Adrenal gland (tissue), 5 donors: ENCODE results near the gene TRIM72.

Experiments
- POLR2A ChIP-seq, 2 donors: fragments of 450-650 bp; IDR thresholded peaks; one replicate each; pipeline ENCODE4 v1.6.1; 2017; ENCODE audit warnings: antibody characterized with exemption in 2 of 2, mild to moderate bottlenecking in 2 of 2, moderate library complexity in 1 of 2
- TF ChIP-seq, protein P1 (sequence below), 6 experiments: fragments of 450-650 bp in 4 of 6; fragments of 200-600 bp in 2 of 6; sonication (generic) in 1 of 6; IDR thresholded peaks; 1 replicate in 5 of 6; 2 replicates in 1 of 6; pipeline versions ENCODE4 v1.5.1 to v1.8.0; 2016 to 2021; ENCODE audit warnings: antibody characterized with exemption in 6 of 6, mild to moderate bottlenecking in 2 of 6, moderate library complexity in 1 of 6
- donor health status: DM: no; HTN: no; CAD: no.

DNA sequence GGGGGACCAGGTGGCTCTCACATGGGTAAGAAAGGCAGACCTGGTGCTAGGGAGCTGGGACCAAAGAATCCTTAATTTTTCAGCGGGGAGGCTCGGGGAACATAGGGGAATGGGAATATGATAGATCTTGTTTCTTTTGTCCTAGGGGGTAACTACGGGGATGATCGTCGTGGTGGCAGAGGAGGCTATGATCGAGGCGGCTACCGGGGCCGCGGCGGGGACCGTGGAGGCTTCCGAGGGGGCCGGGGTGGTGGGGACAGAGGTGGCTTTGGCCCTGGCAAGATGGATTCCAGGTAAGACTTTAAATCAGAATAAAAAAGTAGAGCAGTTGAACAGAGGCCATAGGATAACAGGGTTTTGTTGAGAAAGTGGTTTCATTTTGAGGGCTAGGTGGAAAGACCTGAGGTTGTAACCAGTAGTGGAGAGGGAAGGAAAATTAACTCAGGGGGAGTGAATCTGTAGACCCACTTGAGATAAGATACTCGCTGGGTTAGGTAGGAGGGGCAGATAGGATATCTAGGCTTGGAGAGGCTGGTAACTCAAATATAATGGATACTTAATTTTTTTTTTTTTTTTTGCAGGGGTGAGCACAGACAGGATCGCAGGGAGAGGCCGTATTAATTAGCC, 23.0 kb upstream of the TRIM72 start:
- TF ChIP-seq, protein P1, sequence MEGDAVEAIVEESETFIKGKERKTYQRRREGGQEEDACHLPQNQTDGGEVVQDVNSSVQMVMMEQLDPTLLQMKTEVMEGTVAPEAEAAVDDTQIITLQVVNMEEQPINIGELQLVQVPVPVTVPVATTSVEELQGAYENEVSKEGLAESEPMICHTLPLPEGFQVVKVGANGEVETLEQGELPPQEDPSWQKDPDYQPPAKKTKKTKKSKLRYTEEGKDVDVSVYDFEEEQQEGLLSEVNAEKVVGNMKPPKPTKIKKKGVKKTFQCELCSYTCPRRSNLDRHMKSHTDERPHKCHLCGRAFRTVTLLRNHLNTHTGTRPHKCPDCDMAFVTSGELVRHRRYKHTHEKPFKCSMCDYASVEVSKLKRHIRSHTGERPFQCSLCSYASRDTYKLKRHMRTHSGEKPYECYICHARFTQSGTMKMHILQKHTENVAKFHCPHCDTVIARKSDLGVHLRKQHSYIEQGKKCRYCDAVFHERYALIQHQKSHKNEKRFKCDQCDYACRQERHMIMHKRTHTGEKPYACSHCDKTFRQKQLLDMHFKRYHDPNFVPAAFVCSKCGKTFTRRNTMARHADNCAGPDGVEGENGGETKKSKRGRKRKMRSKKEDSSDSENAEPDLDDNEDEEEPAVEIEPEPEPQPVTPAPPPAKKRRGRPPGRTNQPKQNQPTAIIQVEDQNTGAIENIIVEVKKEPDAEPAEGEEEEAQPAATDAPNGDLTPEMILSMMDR (IDR thresholded peaks at IDR 0.05) = no peak
- TF ChIP-seq POLR2A (IDR thresholded peaks at IDR 0.05) = no peak
